Measurements from ENCODE around the gene SDC1. TPM values are rescaled to one million over a fixed set of nuclear protein-coding genes. Genes with fewer than 3 reads are reported as not detected.
A peak's percentile ranks its signal among the peaks of the same experiment; 100 is the strongest.

Gene SDC1
- total RNA-seq, 1 donor = 13.0 TPM

- peak; percentile 37 for DNase-seq (ENCODE audit: low read depth)
- no peak overlapping the region for H3K4me3 ChIP-seq (ENCODE audit: low read depth, low read length)
- no peak for TF ChIP-seq CTCF (IDR thresholded peaks at IDR 0.05; ENCODE audit: insufficient read depth, low read length)
Measured at GRCh38 chr2:20164734-20165478, 60.0 kb downstream of the SDC1 start.

- DNase-seq (ENCODE audit: low read depth) = peak; percentile 33
- H3K4me3 ChIP-seq (ENCODE audit: low read depth, low read length) = no peak overlapping the region
- TF ChIP-seq CTCF (IDR thresholded peaks at IDR 0.05; ENCODE audit: insufficient read depth, low read length) = no peak
Measured at GRCh38 chr2:20164061-20164733, 60.7 kb downstream of the SDC1 start.

GRCh38 chr2:20159411-20160070 lies 65.4 kb downstream of the SDC1 start:
- no peak for DNase-seq (ENCODE audit: low read depth)
- no peak for TF ChIP-seq CTCF (IDR thresholded peaks at IDR 0.05; ENCODE audit: insufficient read depth, low read length)
- no peak overlapping the region for H3K4me3 ChIP-seq (ENCODE audit: low read depth, low read length)

GRCh38 chr2:20157193-20157891 lies 67.6 kb downstream of the SDC1 start:
- DNase-seq (ENCODE audit: low read depth) = no peak
- TF ChIP-seq CTCF (IDR thresholded peaks at IDR 0.05; ENCODE audit: insufficient read depth, low read length) = no peak
- no peak overlapping the region for H3K4me3 ChIP-seq (ENCODE audit: low read depth, low read length)

GRCh38 chr2:20156836-20157192 lies 68.1 kb downstream of the SDC1 start:
- DNase-seq (ENCODE audit: low read depth) = no peak
- H3K4me3 ChIP-seq (ENCODE audit: low read depth, low read length) = no peak overlapping the region
- TF ChIP-seq CTCF (IDR thresholded peaks at IDR 0.05; ENCODE audit: insufficient read depth, low read length) = no peak

GRCh38 chr2:20156076-20156759 lies 68.7 kb downstream of the SDC1 start:
- H3K4me3 ChIP-seq (ENCODE audit: low read depth, low read length) = no peak overlapping the region
- no peak for DNase-seq (ENCODE audit: low read depth)
- no peak for TF ChIP-seq CTCF (IDR thresholded peaks at IDR 0.05; ENCODE audit: insufficient read depth, low read length)
